ENCODE data around the gene UCP3. TPM values are rescaled to one million over a fixed set of nuclear protein-coding genes. Genes with fewer than 3 reads are reported as not detected.

UCP3 gene
- total RNA-seq, 1 experiment from 2014 or later = 1.3 TPM

GRCh38 chr11:74013141-74013540, 4.3 kb upstream of the UCP3 start:
- no peaks in the 10 kb centered on the region for H4K20me1 ChIP-seq (ENCODE audit: insufficient read depth)
- no peaks in the 10 kb centered on the region for H3K4me1 ChIP-seq (ENCODE audit: control insufficient read depth in 1 of 2, insufficient read depth in 2 of 2, low read length in 2 of 2)
- H3K4me3 ChIP-seq (replicated peaks in 1 of 2; ENCODE audit: low read depth in 1 of 2, low read length in 2 of 2) = no peak overlapping the region
- no peak overlapping the region for H3K9ac ChIP-seq (ENCODE audit: low read length)
- no peak overlapping the region for H2AFZ ChIP-seq (ENCODE audit: low read depth, low read length, poor library complexity, severe bottlenecking)
- TF ChIP-seq CEBPB (IDR thresholded peaks at IDR 0.05; ENCODE audit: low read depth) (no peak), ZBTB33 (IDR thresholded peaks at IDR 0.05; ENCODE audit: extremely low read depth, insufficient replicate concordance, low read length) (no peak), EZH2phosphoT487 (IDR thresholded peaks at IDR 0.05; ENCODE audit: borderline replicate concordance) (no peak), REST (IDR thresholded peaks at IDR 0.05; ENCODE audit: low read depth) (no peak), SP1 (IDR thresholded peaks at IDR 0.05; ENCODE audit: low read depth) (no peak), CTCF (IDR thresholded peaks at IDR 0.05 in 2 of 3, conservative IDR thresholded peaks at IDR 0.05 in 1 of 3; ENCODE audit: borderline replicate concordance in 1 of 3, insufficient read depth in 1 of 3, low read depth in 2 of 3, low read length in 2 of 3) (no peak), SIN3A (IDR thresholded peaks at IDR 0.05; ENCODE audit: low read depth) (no peak)
- DNase-seq (ENCODE audit: low read depth, low spot score) (no peak), ATAC-seq (no peak)
- H3K4me2 ChIP-seq (ENCODE audit: low read length) = no peak overlapping the region
- H3K27ac ChIP-seq (ENCODE audit: low read depth, low read length) = no peak overlapping the region
- H3K9me2 ChIP-seq (ENCODE audit: insufficient read depth) = no peaks in the 10 kb centered on the region
- BruUV-seq (replicated peaks) = no TSS peak
- POLR2A ChIA-PET = no interaction called here
- H3K79me2 ChIP-seq (ENCODE audit: insufficient read depth, low read length) = no peaks in the 10 kb centered on the region
- CTCF ChIA-PET = no interaction called here
- no peaks in the 10 kb centered on the region; a peak in 1 of 4 replicates for H3K36me3 ChIP-seq (ENCODE audit: control insufficient read depth in 1 of 2, insufficient read depth in 2 of 2, low read length in 2 of 2)
- intact Hi-C loops (cut with micrococcal nuclease) = no loop called here
- RAD21 ChIA-PET (ENCODE audit: low non-redundant PET in 1 of 2, low total read pairs in 2 of 2, uncharacterized antibody in 2 of 2, unreplicated experiment in 2 of 2) = no interaction called here
- no peaks in the 10 kb centered on the region for H3K27me3 ChIP-seq (ENCODE audit: insufficient read depth, low read length)
- no peaks in the 10 kb centered on the region for H3K9me3 ChIP-seq (ENCODE audit: control insufficient read depth in 1 of 2, insufficient read depth in 1 of 2, low read depth in 1 of 2, low read length in 2 of 2)

Data from HCT116 (cell line).